GM21576 (cell line): ENCODE measurements around the gene DDX59.
A peak's percentile ranks its signal among the peaks of the same experiment; 100 is the strongest.

Source experiments
- ATAC-seq: cut with Tn5 transposase; IDR thresholded peaks from one replicate; pipeline ENCODE4 v1.9.1; 2021; ENCODE audit warnings: mild to moderate bottlenecking, moderate library complexity; ENCODE audit not compliant: unreplicated experiment

Gene DDX59

DNA sequence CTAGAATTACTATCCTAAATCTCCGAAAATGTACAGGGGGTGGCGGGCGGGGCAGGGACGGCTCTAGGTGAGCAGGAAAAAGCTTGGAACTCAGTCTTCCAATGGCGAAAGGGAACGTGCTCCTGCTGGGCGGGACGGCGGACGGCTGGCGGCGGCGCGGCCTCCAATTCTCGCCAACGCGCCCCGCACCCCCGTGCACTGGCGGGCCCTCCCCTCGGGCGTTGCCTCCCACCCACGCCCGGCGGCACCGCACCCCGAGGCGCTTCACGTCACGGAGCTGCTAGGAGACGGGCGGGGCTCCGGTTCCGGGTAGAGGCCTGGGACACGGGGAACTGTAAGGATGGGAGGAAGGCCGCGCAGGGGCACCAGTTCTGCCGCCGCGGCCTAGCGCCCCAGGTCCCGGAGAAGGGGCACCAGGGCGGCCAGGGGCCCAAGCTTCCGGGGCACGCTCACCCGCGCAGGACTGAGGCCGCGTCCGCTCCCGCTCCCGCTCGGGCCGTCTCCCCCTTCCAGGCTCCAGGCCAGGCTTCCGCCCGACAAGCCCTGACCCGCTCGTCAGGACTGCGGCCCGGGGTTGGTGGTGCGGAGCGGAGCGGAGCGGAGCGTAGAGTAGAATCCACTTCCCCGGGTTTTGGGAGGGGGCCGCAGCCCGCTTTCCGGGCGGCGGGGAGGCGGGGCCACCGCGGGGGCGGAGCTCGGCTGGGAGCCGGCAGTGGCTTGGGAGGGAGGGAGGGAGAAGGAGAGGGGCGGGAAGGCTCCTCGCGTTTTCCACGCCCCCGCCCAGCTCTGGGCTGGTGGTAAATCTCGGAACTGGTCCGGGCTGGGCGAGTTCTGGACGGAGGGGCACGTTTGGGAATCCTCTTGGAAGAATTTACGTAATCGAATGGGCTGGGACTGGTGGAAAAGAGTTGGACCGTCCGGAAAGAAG lies at the start of gene DDX59:
DDX59 (minus strand) TSS at position 594 of the 928 bp plus-strand sequence. CDS start 3,167 bp downstream, outside the sequence.
- peak; percentile 83 for ATAC-seq

GRCh38 chr1:200714504-200715187 lies 44.9 kb upstream of the DDX59 start:
- ATAC-seq = no peak

GRCh38 chr1:200710166-200710565 lies 40.5 kb upstream of the DDX59 start:
- ATAC-seq = no peak

GRCh38 chr1:200708769-200709168 lies 39.1 kb upstream of the DDX59 start:
- no peak for ATAC-seq

DNA sequence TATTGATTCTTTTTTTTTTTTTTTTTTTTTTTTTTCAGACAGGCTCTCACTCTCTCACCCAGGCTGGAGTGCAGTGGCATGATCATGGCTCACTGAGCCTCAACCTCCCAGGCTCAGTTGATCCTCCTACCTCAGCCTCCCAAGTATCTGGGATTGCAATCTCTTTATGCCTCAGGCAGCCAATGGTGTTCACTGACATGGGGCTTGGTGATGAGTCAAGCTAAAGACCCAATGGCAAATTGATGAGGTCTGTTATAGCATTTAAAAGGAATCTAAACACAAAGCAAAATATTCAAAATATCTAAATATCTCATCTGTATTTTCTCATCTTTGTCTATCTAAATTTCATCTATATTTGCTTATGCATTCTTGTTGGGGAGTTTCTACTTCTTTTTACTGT lies 38.5 kb upstream of the DDX59 start:
- no peak for ATAC-seq

DNA sequence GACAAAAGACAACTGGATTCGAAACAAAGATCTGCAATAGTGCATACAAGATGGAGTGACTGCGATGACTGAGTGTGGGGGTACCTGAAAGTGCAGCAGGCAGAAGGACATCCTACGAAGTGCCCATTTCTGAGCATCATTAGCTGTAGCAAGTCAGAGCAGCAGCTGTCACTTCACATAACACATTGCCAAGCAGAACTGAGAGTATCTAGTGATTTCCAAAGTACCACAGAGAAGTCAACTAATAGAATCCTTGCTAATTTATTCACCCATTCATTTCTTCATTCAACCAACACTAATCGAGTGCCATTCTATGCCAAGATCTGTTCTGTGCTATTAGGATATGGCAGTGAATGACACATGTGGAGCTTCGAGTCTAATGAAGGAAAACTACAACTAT lies 37.4 kb upstream of the DDX59 start:
- no peak for ATAC-seq

- ATAC-seq = no peak
These were observed 36.6 kb upstream of the DDX59 start for GRCh38 chr1:200706111-200706814.

DNA sequence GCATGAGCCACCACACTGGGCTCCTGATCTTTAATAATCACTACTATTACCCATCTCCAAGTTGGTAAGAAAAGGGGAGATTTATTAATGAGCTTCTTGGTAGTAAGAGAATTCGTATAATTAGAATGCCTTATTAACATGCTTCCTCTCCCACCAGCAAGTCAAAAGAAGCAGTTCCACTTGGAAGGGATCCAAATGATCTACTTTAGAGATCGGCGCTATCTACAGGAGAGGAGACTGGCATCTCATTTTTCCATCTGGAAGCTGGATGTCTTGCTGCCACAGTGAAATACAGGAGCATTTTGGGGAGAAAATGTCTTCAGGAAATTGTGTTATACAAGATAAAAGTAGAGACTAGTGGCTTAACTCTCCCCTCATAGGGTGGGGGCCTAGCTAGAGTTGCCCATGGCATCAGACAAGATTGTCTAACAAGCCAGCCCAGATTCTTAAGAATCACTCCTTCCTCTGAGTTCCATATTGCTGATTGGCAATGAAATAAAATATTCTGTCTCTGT lies 35.3 kb upstream of the DDX59 start:
- ATAC-seq = no peak

- ATAC-seq = no peak
These were observed 30.2 kb upstream of the DDX59 start for GRCh38 chr1:200699871-200700270.

DNA sequence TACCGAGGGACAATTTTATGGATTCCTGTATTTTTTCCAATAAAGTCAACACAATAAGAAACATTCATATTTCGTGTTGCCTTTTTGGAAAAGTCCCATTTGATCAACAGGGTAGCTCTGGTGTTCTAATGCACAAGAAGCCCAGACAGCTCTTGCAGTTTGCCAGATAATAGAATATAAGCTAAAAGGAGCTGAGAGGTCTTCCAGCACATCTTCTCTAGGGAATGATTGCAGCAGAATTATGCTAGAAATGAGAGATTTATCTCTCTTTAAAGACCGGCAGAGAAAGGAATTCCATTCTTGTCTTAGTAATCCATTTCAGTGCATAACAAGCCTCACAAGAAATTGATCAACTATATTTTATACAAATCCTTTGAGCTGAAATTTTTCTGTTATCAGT lies 25.0 kb upstream of the DDX59 start:
- ATAC-seq = no peak

DNA sequence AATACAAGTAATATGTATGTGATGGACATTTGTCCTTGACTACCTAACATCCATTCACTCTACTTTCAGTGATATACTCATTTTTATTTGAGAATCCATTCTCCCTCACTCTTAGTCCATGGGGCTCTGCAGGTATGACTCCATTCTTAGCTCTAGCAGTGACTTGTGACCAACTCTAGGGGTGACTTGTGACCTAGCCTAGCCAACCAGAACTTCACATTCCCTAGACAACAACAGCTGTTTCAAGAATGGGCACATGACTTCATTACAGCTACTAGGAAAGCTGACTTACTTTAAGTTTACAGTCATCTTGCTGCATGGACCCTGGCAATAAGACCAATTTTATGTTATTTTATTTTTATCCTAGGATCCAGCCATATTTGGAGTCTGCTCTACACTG lies 23.6 kb upstream of the DDX59 start:
- ATAC-seq = no peak

GRCh38 chr1:200692316-200692715 lies 22.6 kb upstream of the DDX59 start:
- ATAC-seq = no peak

GRCh38 chr1:200686620-200687019 lies 16.9 kb upstream of the DDX59 start:
- no peak for ATAC-seq

- ATAC-seq = no peak
These were observed 14.3 kb upstream of the DDX59 start for GRCh38 chr1:200684015-200684414.

DNA sequence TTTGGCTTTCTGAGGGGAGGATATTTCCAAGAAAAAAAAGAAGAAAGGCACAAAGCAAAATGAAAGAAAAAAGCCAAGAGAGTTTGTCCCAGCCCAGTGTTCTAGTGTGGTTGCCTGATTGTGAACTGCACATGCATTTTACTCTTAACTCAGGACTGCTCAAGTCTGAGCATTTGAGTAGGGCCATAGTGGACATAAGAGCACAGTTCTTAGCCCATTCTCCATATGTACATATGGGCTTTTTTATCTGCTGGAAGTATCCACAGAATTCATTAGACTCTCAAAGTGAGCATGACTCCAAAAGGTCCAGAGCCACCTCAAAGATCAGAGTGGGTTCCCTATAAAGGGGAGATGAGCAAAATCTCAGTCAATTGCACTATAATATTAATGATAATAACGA lies 13.6 kb upstream of the DDX59 start:
- ATAC-seq = no peak

DNA sequence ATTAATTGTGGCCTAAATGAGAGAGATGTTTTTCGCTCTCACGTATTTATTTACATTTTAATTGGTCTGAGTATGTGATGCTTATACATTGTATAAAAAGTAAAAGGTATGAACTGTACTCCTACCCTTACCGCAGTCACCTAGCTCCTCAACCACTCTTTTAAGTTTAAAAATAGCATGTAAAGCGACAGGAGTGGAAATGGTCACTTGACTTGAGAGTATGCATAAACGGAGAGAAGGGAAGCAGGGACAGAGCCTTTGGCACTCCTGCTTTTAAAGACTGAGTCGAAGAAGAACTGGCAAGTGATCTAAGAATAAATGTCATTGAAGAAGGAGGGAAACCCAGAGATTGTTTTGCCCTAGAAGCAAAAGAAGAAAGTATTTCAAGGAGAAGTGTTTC lies 11.5 kb upstream of the DDX59 start:
- no peak for ATAC-seq

GRCh38 chr1:200676829-200677228 lies 7.1 kb upstream of the DDX59 start:
- ATAC-seq = no peak

DNA sequence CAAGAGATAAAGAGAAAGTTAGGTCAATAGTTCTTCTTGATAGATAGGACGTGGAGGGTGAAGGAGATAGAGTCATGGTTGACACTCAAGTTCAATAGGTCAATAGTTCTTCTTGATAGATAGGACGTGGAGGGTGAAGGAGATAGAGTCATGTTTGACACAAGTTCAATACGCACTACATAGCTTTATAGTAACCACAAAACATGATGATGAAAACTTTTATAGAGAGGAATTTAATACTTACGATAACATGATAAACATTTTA lies 5.8 kb upstream of the DDX59 start:
- ATAC-seq = no peak

DNA sequence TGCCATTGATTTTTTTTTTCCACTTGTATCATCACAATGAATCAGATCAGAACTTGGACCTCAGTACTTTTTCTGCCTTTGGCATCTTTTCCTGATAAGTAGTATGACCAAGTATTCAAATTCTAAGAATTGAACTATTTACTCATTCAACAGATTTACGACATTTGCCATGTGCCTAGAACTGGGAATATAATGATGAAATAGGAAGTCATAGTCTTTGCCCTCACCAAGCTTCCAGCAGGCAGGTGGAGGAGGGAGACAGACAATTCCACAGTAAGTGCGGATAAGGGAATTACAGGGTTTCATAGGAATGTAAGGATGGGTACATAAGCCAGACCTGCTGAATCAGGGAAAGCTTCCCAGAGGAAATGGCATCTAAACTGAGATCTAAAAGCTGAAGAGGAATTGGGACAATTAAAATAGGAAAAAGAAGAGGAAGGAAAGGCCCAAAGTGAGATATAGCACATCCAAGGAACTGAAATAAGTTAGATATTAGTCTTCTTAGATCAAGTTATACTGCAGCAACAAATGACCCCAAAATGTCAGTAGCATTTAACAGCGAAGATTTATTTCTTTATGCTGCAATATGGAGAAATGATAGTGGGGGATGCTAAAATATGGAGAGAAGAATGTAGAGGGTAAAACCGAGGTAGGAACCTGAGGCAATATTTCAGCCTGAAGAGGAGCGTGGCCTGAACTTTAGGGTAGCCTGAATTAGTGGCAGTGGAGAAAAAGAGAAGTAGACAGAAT lies 5.3 kb upstream of the DDX59 start:
- ATAC-seq = no peak

GRCh38 chr1:200673952-200674823 lies 4.5 kb upstream of the DDX59 start:
- ATAC-seq = no peak
